ENCODE results near the gene LRRC4C.

Gene LRRC4C

DNA sequence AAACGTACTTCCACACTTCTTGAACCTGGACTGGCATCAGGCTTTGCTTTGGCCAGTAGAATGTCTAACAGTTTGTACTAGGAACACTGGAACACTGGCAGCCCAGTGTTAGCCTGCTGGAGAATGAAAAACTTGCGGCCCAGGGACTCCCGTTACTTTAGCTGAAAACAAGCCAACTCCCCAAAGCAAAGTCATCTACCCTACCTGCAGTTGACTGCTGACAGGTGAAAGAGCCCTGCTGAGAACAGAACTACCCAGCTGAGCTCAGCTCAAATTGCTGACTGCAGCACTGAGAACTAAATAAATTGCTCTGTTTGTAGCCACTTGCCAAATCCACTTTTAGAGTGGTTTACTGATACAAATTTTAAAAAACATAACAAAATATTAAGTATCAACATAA lies 342.5 kb downstream of the LRRC4C start:
- no peak for DNase-seq (ENCODE audit: low read depth in 2 of 2)

DNA sequence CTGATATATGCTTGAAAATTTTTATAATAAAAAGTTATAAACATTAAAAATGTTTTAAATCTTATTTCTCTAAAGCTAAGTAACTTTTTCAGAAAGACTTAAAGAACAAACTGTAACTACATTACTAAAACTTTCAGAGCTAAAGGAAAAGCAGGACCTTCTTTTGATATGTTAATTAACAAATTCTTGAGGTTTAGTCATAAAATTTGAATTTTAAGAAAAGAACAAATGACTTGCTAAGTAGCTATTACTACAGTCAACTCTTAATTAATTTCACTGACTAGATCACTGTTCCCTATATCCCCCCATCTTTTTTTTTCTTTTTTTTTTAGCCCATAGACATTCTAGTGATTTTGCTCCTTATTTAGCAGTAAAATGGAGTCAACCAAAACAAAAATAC lies 344.4 kb downstream of the LRRC4C start:
- DNase-seq (ENCODE audit: low read depth in 2 of 2): no peak

- DNase-seq (ENCODE audit: low read depth in 2 of 2): no peak
Observed at GRCh38 chr11:41113160-41113559, 346.3 kb downstream of the LRRC4C start.

DNA sequence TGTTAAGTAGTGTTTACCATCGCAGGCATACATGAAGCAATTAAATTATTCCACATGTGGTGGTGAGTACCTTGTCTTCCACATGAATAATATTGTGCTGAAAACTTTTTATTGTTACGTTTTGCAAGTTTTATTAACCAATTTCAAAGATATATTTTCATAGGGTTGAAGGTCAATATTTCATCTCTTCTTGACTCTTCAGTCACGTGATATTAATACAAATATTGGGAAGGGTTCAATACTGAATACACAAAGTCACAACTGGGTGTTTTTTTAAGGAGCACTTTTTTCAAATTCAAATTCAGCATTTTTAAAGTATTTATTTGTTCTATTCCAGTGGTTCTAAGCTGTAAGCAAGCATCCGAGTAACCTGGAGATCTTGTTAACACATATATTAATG lies 348.9 kb downstream of the LRRC4C start:
- DNase-seq (ENCODE audit: low read depth in 2 of 2): no peak

GRCh38 chr11:41102471-41102870 lies 357.0 kb downstream of the LRRC4C start:
- DNase-seq (ENCODE audit: low read depth in 2 of 2): no peak

GRCh38 chr11:41099654-41100053 lies 359.8 kb downstream of the LRRC4C start:
- DNase-seq (ENCODE audit: low read depth in 2 of 2): no peak

GRCh38 chr11:41085123-41085522 lies 374.3 kb downstream of the LRRC4C start:
- DNase-seq (ENCODE audit: low read depth in 2 of 2): no peak

DNA sequence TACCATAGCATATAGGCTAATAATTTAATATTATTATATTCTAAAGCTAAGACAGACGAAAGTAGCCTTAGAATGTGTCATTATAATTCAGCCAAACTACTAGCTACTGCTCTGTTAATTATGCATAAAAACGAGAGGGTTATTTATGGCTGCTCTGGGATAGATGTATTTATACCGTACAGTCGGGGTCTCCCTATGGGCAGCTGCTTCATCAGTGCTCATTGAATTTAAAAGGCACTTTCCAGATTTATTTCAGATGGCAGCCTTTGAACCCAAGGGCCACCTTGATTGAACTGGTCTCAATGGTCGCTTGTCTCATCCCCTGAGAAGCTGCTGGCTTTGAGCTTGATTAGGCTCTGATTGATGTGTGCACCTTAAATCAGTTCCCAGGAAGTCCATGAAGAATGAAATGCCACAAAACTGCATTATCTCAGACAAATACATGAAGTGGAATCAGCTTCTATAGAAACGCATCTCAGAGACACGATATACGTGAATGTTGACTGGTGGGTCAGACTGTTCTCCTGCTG lies 377.6 kb downstream of the LRRC4C start:
- DNase-seq (ENCODE audit: low read depth in 2 of 2): no peak

GRCh38 chr11:41074318-41074717 lies 385.1 kb downstream of the LRRC4C start:
- DNase-seq (ENCODE audit: low read depth in 2 of 2): no peak

GRCh38 chr11:41065432-41065831 lies 394.0 kb downstream of the LRRC4C start:
- no peak for DNase-seq (ENCODE audit: low read depth in 2 of 2)

- no peak for DNase-seq (ENCODE audit: low read depth in 2 of 2)
Observed at GRCh38 chr11:41058138-41058537, 401.3 kb downstream of the LRRC4C start.

DNA sequence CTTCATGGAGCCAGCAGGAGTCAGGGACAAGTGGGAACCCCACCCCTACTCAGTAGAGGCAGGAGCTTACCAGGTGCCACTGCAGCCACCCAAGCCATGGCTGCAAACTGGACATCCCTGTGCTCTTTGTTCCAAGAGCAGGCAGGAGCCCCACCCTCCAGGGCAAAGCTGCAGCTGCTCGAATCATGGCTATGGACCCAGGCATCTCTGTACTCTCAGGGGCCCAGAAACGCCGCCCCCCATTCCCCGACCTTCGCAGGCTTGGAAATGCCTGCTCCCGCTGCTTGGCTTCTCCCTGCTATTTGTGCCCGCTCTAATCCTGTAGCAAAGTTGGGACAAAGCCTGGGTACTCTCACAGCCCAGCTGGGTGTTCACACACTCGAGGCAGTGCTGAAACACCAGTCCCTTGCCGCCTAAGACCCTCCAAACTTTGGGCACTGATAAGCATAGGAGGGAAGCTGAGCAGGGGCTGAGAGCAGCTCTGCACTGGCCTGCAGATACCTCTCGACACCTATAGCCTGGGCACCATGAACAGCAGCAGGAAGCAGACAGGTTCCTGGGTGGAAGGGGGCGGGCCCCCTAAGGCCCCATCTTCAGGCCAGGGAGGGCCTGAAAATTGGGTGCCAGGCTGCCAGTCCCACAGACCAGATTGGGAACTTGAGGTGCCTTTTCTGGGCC lies 402.4 kb downstream of the LRRC4C start:
- DNase-seq (ENCODE audit: low read depth in 2 of 2): no peak

- DNase-seq (ENCODE audit: low read depth in 2 of 2): no peak
Observed at GRCh38 chr11:41053894-41054293, 405.6 kb downstream of the LRRC4C start.

DNA sequence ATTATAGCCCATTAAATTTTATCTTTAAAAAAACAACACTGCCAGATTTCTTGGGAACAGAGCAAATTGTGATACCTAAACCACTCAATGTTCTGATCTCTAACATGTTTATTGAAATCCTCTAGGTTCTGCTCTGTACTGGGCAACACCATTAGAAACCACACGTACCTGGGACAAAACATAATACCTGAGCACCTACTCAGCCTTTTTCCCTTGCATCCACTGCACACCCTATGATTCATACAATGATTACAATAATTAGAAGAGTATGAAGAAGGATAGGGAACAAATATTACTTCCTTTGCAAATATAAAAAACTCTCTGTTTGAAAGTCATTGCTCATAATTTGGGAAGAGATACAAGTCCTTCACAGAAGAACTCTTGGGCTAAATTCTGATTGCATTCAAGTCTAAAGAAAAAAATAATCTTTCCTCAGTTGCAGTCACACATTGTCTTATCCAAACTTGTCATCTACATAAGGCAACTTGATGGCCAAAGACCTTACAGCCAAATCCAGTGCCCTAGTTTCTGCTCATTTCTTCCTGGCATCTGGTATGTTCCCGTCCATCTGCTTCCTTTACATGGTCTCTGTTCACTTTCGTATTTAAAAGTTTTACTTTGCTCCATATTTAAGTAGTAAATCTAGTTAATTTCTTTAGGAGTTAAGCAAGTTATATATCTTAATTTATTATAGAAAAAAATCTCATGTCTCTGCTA lies 407.4 kb downstream of the LRRC4C start:
- no peak for DNase-seq (ENCODE audit: low read depth in 2 of 2)

DNA sequence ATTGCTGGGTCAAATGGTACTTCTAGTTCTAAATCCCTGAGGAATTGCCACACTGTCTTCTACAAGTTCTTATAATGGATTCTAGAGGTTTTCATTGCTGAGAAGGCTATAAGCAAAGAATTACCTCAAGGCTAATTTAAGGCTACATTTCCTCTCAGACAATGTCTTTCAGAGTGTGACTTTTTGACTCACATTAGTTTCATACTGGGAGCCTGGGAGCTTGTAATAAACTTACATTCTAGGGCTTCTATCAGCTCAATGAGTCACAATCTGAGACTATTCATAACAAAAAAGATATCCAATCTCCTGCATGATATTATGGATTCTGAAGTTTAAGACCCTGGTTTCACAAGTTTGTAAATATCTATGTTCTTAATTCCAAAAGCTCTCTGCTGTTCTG lies 408.7 kb downstream of the LRRC4C start:
- DNase-seq (ENCODE audit: low read depth in 2 of 2): no peak

GRCh38 chr11:41047229-41047628 lies 412.2 kb downstream of the LRRC4C start:
- DNase-seq (ENCODE audit: low read depth in 2 of 2): no peak

- DNase-seq (ENCODE audit: low read depth in 2 of 2): no peak
Observed at GRCh38 chr11:41045266-41045665, 414.2 kb downstream of the LRRC4C start.

- DNase-seq (ENCODE audit: low read depth in 2 of 2): no peak
Observed at GRCh38 chr11:41044747-41045146, 414.7 kb downstream of the LRRC4C start.

DNA sequence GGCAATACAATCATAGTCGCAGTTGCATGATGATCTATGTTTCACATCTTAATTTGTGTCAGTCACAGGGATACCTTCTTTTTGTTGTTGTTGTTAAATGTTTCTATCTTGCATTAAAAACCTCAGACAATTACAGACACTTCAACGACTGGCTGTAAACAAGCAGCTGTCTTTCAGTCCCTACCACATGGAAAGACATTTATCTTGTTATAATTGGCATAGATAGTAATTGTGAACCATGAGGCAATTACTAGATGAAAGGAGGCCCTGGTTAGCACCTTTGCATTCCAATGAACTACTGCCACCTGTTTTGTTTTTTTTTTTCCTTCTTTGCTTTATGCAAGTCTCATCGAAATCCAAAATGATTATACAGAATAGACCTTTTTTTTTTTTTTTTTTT lies 416.8 kb downstream of the LRRC4C start:
- no peak for DNase-seq (ENCODE audit: low read depth in 2 of 2)

DNA sequence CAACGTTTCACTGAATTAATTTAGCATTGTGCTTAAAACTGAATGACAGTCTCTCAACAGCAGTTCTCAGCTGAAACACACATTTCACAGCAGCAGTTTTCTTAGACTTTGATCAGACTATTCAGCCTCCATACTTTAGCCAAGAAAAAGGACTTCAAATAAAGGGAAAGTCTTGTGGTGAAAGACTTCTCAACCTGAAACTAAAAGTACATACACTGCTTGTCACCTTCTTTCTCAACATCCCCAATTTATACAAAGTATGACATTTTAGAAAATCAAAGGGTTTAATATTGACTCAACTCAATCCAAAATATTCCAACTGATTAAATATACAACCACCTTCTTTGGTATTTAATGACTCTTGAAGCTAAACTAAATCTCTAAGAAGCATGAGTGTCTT lies 419.0 kb downstream of the LRRC4C start:
- DNase-seq (ENCODE audit: low read depth in 2 of 2): no peak

GRCh38 chr11:41039592-41039991 lies 419.9 kb downstream of the LRRC4C start:
- no peak for DNase-seq (ENCODE audit: low read depth in 2 of 2)

GRCh38 chr11:41031551-41032060 lies 427.8 kb downstream of the LRRC4C start:
- DNase-seq (ENCODE audit: low read depth in 2 of 2): no peak

- DNase-seq (ENCODE audit: low read depth in 2 of 2): no peak
Observed at GRCh38 chr11:41020259-41020658, 439.2 kb downstream of the LRRC4C start.

Measured in stimulated activated CD8-positive, alpha-beta memory T cell treated with anti-CD3 and anti-CD28 coated beads, Interleukin-15, amount 100 ng/mL, for 4 hours (primary cell).